CD4-positive, alpha-beta T cell treated with Interleukin-6 for 4 hours (primary cell): ENCODE data around the gene FER.
"Not testable (repeated sequence)": the region's sequence is repeated elsewhere in the genome, so short reads cannot be mapped to it uniquely, and the experiment has no call there.

Experiments
- DNase-seq: peaks from one replicate; pipeline ENCODE4 v3.0.0-alpha.2; 2020; ENCODE audit warnings: mixed read lengths

FER gene

DNA sequence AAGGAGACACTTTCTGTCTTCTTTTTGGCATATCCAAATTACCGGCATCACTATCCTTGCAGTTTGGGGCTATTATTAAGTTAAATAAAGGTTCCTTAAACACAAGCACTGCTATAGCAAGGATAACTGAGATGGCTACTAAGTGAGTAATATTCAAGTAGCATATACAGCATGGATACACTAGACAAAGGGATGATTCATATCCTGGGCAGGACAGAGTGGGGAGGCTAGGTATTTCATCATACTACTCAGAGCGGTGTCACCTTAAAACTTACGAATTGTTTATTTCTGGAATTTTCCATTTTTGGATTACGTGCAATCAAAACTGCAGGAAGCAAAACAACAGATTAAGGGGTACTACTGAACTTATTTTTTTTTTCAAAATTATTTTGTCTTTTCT is 54.1 kb downstream of the FER start:
- no peak for DNase-seq

DNA sequence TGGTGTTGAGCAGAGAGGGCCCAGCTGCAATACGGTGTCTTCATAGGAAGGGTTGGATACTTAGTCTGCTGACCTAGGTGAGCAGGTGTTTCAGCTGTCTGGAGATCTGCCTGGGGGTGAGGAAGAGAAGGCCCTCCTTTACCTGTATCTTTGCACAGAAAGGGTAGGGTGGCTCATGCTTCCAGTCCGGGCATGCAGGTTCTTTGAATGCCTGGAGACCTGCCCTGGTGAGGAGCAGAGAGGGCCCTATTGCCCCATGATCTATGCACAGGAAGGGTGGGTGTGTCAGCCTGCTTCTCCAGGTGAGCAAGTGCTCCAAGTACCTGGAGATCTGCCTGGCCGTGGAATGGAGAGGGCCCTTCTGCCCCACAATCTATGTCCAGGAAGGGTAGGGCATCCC is 63.0 kb downstream of the FER start:
- DNase-seq, result no peak

DNA sequence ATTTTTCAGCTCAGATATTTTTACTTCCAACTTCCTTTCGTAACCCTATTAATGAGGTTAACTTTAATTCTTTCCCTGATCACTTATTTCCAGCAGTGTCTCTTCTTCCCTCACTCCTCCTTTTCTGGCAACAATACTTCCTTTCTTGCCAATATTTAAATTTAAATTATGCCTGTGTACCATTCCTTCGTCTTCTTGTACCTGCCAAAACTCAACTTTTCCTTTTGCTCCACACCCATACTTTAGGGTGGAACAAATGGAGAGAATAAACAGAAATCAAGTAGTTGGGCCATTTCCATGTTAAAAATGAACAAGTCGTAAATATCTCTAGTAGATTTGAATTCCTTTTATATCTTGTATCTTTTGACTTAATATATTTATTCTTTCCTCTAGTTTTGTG is 66.0 kb downstream of the FER start:
- no peak for DNase-seq

DNA sequence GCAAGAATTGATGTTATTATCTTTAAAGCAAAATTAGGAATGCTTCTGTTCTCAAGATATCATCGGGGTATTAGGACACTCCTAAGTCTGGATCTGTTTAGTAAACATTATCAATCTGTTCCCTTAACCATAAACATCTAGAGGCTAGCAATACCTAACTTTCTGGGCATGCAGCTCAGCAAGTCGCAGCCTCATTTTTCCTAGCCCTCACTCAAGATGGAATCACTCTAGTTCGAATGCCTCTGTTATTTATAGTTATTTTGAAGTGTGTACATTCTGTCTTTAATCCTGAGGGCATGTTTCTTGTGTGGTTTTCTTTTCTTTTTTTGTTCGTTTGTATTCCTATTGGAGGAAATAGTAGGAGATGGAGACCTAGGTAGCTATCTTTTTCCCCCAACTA is 66.9 kb downstream of the FER start:
- no peak for DNase-seq

DNA sequence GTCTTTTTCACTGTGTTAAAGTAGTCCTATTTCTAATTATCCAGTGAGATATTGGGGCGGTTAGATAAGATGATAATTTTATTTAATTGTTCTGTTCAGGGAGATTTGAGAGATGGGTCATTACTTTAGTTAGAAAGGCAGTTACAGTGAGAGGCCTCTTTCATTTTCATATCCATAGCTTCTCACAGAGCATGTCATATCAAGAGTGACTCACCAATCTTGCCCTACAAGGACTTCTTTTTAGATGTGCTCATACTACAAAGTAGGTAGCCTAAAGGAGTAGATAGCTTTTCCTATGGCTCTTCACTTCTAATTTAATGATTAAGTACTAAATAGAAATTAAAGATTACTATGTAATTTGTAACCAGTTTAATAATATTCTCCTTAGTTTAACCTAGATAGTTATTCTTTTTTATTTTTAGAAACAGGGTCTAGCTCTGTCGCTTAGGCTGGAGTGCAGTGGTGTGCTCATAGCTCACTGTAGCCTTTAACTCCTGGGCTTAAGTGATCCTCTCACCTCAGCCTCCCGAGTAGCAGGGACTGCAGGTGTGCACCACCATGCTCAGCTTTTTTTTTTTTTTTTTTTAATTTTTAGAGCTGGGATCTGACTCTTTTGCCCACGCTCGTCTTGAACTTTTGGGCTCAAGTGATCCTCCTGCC is 71.0 kb downstream of the FER start:
- no peak for DNase-seq

DNA sequence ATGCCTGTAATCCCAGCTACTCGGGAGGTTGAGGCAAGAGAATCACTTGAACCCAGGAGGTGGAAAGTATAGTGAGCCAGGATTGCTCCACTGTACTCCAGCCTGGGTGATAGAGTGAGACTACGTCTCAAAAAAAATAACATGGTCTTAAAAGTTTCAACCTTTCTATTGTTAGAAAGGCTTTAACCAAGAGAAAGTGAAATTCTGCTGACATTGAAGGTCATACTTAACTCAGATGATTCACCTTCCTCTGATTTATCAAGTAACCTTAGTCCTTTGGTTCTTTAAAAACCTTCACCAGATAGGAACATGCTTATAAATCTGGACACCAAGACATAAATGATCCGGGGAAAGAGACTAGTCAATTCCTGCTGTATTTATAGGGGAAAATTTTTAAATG is 73.3 kb downstream of the FER start:
- no peak for DNase-seq

DNA sequence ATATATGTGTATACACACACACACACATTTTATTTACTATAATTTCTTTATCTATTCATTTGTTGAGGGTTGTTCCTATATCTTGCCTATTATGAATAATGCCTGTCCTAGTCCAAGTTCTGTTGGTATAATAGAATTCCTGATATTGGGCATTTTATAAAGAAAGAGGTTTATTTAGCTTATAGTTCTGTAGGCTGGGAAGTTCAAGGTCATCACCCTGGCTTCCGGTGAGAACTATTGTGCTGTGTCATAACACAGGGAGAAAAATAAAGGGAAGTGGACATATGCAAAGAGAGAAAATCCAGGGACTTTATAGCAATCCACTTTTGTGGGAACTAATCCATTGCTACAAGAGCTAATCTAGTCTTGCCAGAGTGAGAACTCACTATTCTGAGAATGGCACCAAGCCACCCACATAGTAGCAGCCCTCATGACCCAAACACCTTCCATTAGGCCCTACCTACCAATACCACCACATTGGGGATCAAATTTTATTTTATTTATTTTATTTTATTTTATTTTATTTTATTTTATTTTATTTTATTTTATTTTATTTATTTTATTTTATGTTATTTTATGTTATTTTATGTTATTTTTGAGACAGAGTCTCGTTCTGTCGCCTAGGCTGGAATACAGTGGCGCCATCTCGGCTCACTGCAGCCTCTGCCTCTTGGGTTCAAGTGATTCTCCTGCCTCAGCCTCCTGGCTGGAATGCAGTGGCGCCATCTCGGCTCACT is 74.7 kb downstream of the FER start:
- DNase-seq, result no peak

DNA sequence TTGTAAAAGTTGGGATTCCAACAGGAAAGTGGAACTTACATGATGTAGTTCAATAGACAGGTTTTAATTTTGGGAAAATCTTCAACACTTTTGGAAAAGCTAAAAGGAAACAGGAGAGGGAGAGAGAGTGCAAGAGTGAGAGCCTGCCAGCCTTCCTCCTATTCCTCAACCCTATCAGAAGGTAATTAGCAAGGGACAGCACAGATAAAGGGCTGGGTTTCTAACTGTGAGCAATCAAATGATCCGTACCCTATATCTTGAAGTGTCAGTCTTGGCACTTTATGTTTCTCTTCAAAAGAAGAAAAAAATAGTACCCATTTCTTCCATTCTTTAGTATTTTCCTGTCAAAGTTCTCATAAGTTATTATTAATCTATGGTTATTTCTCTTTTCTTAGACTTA is 79.4 kb downstream of the FER start:
- DNase-seq, result no peak

DNA sequence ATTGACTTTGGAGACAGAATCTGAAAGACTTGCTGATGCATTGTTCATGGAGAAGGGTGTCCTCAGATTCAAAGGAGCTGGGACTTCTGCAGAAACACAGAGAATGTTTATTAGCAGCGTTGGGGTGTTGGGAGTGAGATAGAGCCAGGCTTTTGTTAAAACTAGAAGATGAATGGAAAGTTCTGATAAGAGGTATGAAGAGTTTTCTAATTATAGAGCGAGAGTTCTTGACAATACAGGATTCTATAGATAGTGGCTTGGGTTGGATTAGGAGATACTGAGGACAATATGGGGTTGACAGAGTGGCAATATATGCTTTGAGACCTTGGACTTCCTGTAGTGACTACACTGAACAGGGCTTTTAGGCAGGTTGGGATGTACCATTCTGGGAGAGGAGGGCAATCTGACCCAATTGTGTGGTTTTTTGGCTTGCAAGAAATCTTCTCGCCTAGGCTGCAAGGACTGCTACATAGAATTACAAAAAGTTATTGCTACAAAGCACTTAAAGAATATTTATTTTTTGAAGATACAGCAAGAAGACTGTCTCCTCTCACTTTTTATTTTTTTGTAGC is 83.1 kb downstream of the FER start:
- DNase-seq, result no peak

DNA sequence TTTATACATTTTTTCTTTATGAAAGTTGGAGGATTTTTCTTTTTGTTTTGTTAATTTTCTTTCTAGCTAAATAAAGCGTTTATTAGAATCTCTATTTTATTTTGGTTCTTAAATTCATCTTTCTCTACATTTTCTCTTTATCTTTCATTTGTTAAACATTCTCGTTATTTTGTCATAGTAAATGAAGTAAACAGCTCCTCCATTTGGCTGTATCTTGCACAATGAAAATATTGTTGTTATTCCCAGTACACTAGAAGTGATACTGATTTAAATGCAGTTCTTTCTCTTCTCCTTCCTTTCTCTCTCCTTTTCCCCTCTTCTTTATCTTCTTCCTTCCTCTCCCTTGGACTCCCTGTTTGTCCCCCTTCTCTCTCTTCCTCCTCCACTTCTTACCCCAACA is 88.8 kb downstream of the FER start:
- DNase-seq, result no peak

DNA sequence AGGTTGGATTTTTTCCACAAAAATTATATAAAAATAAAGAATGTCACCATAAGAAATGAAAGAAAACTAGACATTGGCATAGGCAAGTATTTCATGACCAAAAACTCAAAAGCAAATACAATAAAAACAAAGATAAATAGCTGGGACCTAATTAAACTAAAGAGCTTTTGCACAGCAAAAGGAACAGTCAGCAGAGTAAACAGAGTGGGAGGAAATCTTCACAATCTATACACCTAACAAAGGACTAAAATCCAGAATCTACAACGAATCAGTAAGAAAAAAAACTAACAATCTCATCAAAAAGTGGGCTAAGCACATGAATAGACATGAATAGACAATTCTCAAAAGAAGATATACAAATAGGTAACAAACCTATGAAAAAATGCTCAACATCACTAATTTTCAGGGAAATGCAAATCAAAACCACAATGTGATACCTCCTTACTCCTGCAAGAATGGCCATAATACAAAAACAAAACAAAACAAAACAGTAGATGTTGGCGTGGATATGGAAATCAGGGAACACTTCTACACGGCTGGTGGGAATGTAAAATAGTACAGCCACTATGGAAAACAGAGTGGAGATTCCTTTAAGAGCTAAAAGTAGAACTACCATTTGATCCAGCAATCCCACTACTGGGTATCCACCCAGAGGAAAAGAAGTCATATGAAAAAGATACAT is 94.7 kb downstream of the FER start:
- not testable (repeated sequence) for DNase-seq

DNA sequence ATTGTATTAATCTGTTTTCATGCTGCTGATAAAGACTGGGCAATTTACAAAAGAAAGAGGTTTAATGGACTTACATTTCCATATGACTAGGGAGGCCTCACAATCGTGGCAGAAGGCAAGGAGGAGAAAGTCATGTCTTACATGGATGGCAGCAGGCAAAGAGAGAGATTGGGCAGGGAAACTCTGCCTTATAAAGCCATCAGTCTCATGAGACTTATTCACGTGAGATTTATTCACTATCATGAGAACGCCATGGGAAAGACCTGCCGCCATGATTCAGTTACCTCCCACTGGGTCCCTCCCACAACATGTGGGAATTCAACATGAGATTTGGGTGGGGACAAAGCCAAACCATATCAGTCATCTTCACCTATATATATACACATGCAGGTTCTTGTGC is 103.4 kb downstream of the FER start:
- not testable (repeated sequence) for DNase-seq

DNA sequence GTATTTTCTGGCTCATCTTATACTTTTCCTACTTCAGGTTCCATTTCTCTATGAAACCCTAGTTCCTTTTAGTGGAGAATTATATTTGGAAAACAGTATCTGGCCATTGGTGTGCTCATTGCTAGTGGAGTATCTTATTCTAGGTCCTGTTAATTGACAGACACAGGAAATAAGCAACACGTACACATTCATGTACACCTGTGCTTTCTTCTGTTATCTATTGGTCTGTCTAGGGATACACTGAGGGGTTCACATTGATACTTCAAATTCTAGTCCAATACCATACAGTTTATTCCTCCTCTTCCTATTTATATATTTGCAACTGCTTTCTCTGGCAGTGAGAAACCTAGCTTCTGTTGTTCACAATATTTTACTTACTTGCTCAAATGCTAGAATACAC is 110.2 kb downstream of the FER start:
- no peak for DNase-seq

DNA sequence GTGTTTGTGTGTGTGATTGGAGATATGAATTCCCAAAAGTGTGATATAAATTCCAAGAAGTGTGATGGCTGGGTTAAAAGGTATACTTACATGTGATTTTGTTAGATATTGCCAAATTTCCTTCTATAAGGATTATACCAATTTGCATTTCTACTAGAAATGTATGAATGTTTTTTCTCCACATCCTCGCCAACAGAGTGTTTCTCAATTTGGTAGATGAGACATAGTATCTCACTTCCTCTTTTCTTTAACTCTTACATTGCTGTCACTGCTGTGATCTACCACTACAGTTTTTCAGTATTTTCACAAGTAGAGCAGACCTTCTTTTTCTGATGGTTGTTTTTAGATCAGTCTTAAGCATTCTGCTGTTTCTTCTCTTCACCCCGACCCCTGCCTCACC is 111.3 kb downstream of the FER start:
- no peak for DNase-seq

DNA sequence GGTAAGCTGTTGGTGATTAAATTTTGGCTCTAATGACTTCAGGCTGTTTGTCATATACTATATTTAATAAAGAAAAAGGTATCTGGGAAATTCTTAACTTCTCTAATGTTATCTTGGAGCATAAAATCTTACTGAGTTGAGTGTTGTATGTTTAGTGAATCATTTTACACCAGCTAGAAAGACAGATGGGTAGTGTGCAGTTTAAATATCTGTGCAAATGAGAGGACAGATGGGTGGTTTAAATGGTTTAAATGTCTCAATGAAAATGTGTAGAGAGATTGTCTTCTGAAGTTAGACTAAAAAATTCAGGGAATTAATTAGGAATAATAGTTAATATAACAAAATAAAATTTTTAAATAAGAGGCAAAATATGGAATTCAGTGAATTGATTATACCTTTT is 114.5 kb downstream of the FER start:
- DNase-seq, result no peak

DNA sequence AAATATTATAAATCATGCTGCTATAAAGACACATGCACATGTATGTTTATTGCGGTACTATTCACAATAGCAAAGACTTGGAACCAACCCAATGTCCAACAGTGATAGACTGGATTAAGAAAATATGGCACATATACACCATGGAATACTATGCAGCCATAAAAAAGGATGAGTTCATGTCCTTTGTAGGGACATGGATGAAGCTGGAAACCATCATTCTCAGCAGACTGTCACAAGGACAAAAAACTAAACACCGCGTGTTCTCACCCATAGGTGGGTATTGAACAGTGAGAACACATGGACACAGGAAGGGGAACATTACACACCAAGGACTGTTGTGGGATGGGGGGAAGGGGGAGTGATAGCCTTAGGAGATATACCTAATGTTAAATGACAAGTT is 118.4 kb downstream of the FER start:
- DNase-seq, result not testable (repeated sequence)

DNA sequence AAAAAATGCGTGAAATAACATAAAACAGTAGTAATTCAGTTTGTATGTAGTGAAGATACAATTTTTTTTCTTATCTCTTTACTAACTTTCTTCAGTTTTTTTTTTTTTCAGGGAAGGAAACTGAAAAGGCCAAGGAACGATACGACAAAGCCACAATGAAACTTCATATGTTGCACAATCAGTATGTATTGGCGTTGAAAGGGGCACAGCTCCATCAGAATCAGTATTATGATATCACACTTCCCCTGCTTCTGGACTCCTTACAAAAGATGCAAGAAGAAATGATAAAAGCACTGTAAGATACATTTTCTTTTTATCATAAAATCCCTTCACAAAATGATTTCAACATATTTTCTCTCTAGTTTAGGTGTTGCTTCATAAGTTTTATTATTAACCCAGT is 120.0 kb downstream of the FER start:
- DNase-seq, result no peak

DNA sequence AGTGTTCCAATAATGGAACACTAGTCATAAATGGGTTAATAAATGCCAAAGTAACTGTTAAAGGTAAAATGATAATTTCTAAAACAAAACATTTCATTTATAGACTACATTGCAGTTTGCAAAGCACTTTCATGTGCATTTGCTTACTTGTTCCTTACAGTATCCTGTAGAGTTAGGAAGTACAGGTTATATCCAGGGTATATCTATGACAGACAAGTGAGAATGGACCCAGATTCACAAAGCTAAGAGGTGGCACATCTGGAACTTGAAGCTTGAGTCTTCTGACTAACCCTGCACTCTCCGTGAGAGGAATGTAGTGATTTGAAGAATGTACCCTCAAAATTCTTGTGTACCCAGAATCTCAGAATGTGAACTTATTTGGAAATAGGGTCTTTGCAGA is 121.4 kb downstream of the FER start:
- DNase-seq, result no peak

DNA sequence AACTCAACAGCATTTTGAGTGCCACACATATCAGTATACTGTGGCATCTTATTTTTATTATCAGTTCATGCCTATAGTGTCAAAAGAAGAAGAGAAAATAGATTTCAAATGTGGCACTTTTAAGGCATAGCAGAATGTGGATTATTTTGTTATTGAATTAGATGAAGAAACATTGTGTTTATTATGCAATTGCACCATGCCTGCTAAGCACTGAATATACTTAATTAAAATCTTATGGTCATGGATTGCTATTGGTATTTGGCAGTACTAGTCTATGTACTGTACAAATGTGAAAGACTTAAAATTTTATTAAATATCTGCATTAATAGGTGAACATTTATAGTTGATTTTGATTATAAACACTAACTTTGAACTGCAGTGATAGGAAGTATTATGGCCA is 128.8 kb downstream of the FER start:
- no peak for DNase-seq

DNA sequence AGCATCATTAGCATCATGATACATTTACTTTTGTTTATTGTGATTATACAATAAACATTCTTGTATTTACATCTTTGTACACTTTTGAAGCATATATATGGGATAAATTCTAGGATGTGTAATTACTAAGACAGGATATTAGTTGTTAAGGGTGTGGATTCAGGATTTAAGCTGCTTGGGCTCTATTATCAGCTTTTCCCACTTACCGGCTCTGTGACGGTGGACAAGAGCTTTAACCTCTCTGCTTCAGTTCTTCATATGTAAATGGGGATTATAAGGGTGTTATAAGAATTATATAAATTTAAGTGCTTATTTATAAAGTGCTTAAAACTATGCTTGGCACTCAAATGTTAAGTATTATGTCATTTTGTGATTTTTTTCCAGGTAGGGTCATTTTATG is 131.1 kb downstream of the FER start:
- DNase-seq, result no peak

DNA sequence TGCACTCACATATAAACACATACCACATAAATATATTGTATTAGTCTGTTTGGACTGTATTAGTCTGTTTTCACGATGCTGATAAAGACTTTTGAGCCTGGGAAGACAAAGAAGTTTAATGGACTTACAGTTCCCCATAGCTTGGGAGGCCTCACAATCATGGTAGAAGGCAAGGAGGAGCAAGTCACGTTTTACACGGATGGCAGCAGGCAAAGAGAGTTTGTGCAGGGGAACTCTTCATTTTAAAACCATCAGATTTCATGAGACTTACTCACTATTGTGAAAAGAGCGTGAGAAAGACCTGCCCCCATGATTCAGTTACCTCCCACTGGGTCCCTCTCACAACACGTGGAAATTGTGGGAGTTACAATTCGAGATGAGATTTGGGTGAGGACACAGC is 133.4 kb downstream of the FER start:
- DNase-seq, result no peak

DNA sequence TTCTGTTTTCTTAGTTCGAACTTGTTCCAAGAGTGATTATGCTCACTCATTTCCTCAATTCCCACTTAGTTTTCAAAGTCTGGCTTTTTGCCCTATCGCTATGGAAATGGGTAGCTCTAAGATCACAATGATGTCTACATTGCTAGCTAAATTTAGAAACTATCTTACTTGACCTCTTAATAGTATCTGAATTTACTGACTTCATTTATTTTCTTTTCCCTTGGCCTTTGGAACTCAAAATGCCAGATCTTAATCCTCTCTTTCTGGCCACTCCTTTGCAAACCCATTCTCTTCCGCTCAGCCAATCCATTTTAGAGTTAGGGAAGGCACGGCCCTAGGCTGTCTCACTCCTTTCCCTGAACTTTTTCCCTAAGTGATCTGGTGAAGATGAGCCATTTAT is 137.0 kb downstream of the FER start:
- no peak for DNase-seq

DNA sequence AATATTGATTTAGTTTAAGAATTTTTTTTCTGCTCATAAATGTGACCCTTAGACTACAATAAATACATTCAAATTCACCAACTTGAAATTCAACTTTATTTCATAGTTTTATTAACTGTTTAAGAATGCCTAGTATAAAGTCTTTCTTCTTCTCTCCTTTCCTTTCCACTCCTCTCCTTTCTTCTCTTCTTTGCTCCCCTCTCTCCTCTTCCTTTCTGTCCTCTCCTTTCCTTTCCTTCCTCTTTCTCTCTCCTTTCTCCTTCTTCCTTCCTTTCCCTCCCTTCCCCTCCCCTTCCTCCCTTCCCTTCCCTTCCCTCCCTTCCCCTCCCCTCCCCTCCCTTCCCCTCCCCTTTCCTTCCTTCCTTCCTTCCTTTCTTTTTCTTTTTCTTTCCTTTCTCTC is 150.6 kb downstream of the FER start:
- DNase-seq, result no peak

DNA sequence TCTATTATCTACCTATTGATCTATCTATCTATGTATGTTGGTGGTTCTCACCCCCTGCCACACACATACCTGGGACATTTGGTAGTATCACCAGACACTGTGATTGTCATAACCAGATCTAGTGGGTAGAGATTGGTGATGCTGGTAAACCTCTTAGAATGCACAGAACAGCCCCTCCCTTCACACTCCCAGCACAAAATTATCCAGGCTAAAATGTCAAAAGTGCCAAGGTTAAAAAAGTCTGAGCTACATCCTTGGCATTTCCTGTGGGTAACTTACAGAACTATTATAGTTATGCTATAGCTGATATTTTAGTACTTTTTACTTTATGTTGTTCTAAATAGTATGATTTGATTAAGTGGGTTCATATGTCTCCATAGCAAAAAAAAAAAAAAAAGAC is 151.0 kb downstream of the FER start:
- no peak for DNase-seq
